Activated naive CD4-positive, alpha-beta T cell (primary cell): Measurements from ENCODE around the gene DLAT.
"Not testable (repeated sequence)": the region's sequence is repeated elsewhere in the genome, so short reads cannot be mapped to it uniquely, and the experiment has no call there.

ENCODE experiments used
- DNase-seq, 4 experiments: peaks; one replicate each; lab custom pipeline; 2025; lab: John Stamatoyannopoulos, UW

DLAT gene

GRCh38 chr11:112024773-112025678 lies at the start of gene DLAT:
Gene DLAT, plus strand, starts transcription at chr11:112025408. Its CDS starts 65 bp downstream, at chr11:112025473.
- peak; percentile 46 to 68 (median 58) for DNase-seq

GRCh38 chr11:111976119-111976766 lies 49.0 kb upstream of the DLAT start:
- no peak for DNase-seq

- no peak for DNase-seq
Measured at GRCh38 chr11:111976767-111977145, 48.5 kb upstream of the DLAT start.

GRCh38 chr11:111977146-111978027 lies 47.8 kb upstream of the DLAT start:
- DNase-seq: peak in 1 of 4 experiments; percentile 10

- DNase-seq: no peak
Measured at GRCh38 chr11:111978028-111978771, 47.0 kb upstream of the DLAT start.

GRCh38 chr11:111980062-111980461 lies 45.1 kb upstream of the DLAT start:
- DNase-seq: no peak

- DNase-seq: no peak
Measured at GRCh38 chr11:111981270-111981669, 43.9 kb upstream of the DLAT start.

GRCh38 chr11:111982019-111982464 lies 43.2 kb upstream of the DLAT start:
- peak in 3 of 4 experiments; percentile 3 to 23 (median 23) for DNase-seq

- DNase-seq: no peak
Measured at GRCh38 chr11:111982541-111983186, 42.5 kb upstream of the DLAT start.

- DNase-seq: no peak
Measured at GRCh38 chr11:111983187-111983986, 41.8 kb upstream of the DLAT start.

GRCh38 chr11:111986589-111986988 lies 38.6 kb upstream of the DLAT start:
- DNase-seq: no peak

- no peak for DNase-seq
Measured at GRCh38 chr11:111990381-111990780, 34.8 kb upstream of the DLAT start.

GRCh38 chr11:111992206-111992855 lies 32.9 kb upstream of the DLAT start:
- no peak for DNase-seq

GRCh38 chr11:111996129-111996528 lies 29.1 kb upstream of the DLAT start:
- DNase-seq: no peak

GRCh38 chr11:111996669-111997068 lies 28.5 kb upstream of the DLAT start:
- DNase-seq: not testable (repeated sequence)

- DNase-seq: no peak
Measured at GRCh38 chr11:111999111-111999510, 26.1 kb upstream of the DLAT start.

GRCh38 chr11:112000703-112001102 lies 24.5 kb upstream of the DLAT start:
- no peak for DNase-seq

- DNase-seq: no peak
Measured at GRCh38 chr11:112002491-112003216, 22.6 kb upstream of the DLAT start.

GRCh38 chr11:112004389-112004788 lies 20.8 kb upstream of the DLAT start:
- no peak for DNase-seq
